Upper lobe of left lung (tissue), 4 donors: ENCODE results near the gene CHST11.

ENCODE experiments used
- CTCF ChIP-seq, 6 experiments: fragments of 450-650 bp in 4 of 6; fragments of 200-600 bp in 2 of 6; sonication (generic) in 2 of 6; IDR thresholded peaks; one replicate each; pipeline ENCODE4 v1.5.1; 2016 to 2019; ENCODE audit warnings: antibody characterized with exemption in 6 of 6
- EP300 ChIP-seq, 4 donors: sonication (generic); formaldehyde crosslinking; IDR thresholded peaks; one replicate each; pipeline ENCODE4 v1.5.1; 2017; ENCODE audit warnings: antibody characterized with exemption in 4 of 4, control low read depth in 2 of 4
- POLR2A ChIP-seq, 4 donors: fragments of 450-650 bp; IDR thresholded peaks; one replicate each; pipeline ENCODE4 v1.5.1; 2016 to 2017; ENCODE audit warnings: antibody characterized with exemption in 4 of 4, mild to moderate bottlenecking in 2 of 4

GRCh38 chr12:104464899-104465298 lies 8.2 kb downstream of the CHST11 start:
- TF ChIP-seq EP300 (IDR thresholded peaks at IDR 0.05) (no peak), CTCF (IDR thresholded peaks at IDR 0.05) (no peak), POLR2A (IDR thresholded peaks at IDR 0.05) (no peak)
